Stimulated activated CD8-positive, alpha-beta memory T cell treated with anti-CD3 and anti-CD28 coated beads, Interleukin-15, amount 100 ng/mL, for 24 hours (primary cell): ENCODE results near the gene MYEOV.

ENCODE experiments used
- DNase-seq: peaks from one replicate; pipeline ENCODE4 v3.0.0-alpha.2; 2020; ENCODE audit warnings: low read depth

The MYEOV gene

DNA sequence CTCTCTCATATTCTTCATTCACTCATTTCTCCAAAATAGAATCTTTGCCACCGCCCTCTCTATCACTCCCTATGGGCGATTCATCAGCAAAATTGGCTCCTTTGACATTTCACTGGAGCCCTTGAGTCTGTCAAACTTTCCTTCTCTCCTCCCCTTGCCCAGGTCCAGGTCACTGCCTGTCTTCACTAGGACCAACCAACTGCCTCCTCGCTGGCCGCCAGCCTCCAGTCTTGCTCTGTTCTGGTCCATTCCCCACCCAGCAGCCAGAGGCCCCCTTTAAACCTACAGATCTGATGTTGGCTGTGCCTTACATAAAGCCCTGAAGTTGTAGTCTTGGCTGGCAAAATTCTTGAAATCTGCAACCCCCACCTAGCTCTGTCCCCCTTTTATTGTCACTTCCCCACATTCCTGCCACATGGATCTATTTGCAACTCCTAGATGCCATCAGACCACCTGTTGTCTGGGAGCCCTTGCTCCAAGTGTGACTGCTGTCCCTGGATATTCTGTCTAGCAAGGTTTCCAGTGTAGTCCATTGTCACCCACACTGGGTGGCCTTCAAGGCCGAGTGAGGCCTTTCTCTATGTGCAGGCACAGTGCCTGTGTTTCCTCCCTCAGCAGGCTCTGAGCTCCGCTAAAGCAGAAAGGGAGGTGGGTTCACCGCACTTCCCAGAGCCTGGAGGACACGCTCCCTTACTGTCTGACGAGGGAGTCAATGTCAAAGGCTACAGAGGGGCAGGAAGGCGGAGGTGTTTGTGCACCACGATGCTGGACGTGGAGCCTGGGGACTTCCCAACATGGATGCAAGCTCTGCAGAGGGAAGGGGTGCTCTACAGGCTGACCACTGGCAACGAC, 25.5 kb downstream of the MYEOV start:
- DNase-seq = no peak

DNA sequence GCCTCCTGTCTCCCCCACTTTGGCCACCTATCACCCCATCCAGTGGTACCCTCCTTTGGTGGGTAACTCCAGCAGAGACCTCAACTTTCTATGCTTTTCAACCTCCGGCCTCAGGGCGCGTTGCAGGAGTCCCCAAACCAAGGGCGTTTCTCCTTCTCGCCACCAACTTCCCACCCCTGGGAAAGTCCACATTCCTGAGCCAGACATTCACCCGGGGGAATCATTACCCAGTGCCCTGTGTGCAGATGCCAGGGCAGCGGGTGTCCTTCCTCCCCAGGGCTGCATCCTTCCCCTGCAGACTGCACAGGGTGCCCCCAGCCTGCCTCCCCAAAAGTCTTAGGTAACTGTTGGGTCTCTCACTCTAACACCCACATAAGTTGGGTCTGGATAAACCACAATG, 26.4 kb downstream of the MYEOV start:
- no peak for DNase-seq

DNA sequence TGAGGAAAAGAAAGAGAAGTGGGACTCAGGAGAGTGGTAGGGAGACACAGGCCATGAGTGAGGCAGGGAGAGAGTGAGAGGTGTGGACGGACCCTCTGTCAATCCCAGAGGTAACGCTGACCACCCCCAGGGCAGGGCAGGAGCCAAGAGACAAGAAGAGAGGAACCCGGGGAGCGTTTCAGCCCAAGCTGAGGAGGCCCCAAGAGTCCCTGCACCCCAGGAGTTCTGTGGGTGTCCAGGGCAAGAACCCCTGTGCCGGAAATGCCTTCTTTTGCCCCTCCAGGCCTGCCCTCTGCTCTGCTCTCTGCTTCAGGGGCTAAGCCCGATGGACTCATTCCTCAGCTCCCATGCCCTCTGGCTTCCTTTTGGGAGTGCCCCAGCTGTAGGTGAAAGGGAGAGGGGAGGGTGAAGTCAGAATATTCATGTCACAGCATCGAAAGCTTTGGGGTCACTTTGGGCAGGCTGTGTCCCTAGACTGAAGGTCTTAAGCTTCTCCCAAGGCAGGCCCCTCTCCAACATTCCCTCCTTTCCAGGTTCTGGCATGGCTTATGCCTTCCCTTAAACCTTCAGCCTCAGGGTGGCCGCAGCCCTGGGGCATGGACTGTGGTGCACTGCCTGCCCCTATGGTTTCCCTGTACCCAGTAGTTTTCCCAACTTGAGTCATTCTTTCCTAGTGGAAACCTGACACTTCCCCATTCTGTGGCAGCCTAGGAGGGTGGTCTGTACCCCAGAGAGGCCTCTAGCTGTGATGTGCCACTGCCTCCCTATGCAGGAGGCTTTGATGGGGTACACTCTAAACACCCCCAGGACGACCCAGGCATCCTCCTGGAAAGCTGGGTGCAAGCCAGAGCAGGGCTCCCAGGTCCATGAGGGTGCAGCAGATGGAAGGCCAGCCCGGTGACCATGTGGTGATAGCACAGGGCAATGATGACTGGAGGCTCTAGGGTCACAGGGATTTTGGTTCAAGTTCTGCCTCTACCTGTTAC, 27.1 kb downstream of the MYEOV start:
- no peak for DNase-seq

DNA sequence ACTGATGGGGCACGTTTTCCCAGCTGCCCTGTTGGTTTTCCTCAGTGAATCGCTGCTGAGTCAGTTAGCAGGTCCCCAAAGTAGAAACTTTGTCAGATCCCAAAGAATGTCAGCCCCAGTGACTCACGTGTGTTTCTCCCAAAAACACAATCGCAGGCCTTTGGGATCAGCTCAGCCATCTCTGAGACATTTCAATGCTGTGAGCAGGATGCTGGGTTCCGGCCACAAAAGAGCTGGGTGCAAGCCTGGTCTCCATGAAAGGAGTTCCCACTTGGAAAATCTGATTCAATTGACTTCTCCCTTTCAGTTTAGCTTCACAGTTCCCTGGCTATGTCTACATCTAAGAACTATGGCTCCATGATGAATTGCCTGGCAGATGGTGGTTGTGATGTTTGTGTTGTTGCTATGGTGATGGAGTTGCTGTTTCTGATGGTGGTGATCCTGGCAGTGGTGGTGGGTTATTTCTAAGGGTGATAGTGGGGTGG, 28.0 kb downstream of the MYEOV start:
- no peak for DNase-seq

DNA sequence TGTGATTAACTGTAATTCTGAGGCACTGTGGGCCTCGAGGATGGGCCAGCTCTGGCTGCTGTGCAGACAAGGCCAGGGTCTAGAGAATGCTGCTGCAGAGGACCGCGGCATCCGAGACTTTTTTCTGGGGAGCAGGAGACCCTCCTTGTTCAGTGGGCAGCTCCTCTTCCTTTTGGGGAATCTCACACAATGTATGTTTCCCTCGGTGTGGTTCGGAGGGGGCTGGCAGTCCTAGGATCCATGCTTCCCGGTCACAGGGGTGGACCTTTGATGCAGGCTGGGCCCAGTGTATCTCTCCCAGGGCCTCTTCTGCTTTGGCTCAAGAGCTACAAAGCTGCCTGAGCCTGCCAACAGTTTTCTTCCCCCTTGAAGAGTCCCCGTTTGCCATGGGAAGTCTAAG, 31.5 kb downstream of the MYEOV start:
- DNase-seq = no peak

DNA sequence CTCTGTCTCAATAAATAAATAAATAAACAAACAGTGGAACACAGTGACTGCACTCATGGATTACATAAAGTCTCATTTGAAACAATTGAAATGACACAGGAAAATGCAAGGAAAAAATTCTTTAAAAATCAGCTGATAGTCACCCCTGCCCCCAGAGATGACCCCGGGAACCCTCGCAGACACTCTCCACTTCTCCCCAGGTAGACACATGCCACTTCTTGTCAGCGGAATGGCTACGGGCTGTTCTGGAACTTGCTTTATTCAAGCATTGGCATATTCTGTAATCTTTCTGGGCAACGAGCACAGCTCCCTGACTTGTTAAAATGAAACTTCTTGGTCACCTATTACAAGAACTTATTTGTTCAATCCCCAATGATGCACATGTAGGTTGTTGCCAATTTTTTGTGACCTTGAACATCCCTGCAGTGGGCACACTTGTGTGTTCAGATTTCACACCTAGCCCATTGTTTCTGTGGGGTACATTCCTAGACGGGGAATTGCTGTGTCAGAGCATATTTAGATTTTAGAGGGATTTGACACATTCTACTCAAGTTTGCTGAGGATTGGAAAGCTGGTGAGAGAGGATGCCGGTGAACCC, 32.8 kb downstream of the MYEOV start:
- DNase-seq = no peak

DNA sequence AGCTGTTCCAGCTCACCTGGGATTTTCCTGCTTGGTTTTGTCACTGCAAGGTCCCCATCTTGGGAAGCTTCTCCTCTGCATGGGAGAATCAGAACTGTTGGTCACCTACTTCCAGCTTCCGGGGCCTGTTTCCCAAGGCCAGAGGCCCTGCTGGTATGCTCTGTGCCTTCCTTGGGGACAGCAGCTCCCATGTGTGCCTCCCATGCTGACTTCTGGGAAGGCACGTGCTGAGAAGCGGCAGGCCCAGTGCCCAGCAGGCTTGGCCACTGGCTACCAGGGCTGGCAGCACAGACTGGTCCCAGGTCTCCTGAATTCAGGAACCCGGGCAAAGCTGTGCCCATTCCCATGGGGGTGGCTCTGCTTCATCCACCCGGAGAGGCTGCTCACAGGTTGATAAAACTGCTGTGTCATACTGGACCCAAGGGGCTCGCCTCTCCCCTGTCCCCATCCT, 33.8 kb downstream of the MYEOV start:
- no peak for DNase-seq

DNA sequence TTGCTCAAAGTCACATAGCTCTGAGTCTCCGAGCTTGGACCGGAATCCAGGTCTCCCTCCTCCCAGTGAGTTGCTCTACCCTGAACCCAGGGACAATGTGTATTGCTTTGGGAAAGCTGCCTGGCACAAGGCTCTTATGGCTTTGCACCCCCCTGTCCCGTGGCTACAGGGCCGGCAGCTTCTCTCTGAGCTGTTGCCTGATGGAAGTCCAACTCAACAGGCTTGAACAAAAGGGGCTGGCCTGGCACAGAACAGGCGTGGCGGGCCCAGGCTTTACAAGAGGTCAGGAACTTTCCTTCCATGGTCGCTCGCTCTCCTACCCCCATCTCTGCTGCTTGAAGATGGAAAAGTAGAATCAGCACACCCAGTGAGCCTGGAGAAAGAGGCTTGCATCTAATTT, 34.3 kb downstream of the MYEOV start:
- DNase-seq = no peak

DNA sequence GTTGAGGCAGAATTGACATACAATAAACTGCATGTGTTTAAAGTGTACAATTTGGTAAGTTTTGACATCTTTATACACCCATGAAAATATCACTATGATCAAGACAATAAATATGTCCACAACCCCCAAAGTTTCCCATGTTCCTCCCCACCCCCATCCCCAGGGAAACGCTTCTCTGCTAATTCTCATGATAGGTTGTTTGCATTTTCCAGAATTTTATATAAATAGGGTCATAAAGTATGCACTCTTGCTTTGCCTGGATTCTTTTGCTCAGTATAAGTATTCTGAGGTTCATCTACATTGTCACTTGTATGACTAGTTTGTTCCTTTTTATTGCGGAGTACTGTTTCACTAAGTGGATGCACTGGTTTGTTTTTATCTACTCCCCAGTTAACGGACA, 35.6 kb downstream of the MYEOV start:
- DNase-seq = no peak

DNA sequence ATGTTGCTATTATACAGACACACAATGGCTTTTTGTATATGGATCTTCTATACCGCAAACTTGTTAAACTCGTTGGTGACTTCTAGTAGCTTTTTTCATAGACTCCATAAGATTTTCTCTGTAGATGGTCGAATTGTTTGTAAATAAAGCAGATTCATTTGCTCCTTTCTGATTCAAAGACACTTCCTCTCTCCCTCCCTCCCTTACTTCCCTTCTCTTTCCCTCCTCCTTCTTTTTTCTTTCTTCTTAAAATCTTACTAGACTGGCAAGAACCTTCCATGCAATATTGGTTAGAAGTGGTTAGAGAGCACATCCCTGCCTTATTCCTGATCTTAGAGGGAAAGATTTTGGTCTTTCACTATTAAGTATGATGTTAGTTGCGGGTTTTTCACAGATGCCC, 36.4 kb downstream of the MYEOV start:
- no peak for DNase-seq

DNA sequence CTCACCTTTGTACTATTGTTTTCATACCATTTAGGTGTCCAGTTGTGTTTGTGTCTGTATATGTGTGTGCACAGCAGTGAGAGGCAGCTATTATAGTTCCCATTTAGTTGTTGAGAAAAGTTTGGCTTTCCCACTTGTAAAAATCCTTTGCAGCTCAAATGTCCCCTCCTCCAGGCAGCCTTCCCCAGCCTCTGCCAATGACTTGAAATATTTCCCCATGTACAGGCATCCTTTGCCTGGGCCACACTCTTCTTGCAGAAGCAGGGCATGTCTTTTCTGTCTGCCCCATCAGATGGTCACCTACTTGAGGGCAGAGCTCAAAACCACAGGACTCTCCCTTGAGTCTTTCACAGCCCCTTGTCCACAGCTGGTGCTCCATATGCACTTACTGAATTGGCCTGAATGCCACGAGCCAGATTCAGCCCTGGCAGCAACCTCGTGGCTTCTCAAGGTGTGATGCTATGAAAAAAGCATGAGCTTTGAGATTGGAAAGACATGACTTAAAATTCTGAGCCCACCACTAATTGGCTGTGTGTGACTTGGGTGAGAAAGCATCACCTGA, 39.3 kb downstream of the MYEOV start:
- DNase-seq = no peak

DNA sequence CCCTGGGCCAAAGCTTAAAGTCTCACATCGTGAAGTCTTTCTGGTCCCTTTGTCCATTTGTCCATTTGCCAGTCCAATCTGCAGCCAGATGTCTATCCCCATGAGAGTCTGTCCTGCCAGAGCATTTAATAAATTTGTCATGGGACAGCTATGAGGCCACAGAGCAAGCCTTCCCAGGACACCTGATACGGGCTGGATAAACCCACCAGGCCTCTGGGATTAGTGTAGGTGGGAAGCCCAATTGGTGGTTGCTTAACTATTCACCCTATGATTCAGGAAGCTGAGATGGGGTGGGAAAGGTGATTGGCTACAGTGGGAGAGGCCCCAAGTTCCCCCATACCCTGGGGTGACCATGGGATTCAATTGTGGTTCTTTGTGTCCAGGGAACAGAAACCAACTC, 39.9 kb downstream of the MYEOV start:
- no peak for DNase-seq

DNA sequence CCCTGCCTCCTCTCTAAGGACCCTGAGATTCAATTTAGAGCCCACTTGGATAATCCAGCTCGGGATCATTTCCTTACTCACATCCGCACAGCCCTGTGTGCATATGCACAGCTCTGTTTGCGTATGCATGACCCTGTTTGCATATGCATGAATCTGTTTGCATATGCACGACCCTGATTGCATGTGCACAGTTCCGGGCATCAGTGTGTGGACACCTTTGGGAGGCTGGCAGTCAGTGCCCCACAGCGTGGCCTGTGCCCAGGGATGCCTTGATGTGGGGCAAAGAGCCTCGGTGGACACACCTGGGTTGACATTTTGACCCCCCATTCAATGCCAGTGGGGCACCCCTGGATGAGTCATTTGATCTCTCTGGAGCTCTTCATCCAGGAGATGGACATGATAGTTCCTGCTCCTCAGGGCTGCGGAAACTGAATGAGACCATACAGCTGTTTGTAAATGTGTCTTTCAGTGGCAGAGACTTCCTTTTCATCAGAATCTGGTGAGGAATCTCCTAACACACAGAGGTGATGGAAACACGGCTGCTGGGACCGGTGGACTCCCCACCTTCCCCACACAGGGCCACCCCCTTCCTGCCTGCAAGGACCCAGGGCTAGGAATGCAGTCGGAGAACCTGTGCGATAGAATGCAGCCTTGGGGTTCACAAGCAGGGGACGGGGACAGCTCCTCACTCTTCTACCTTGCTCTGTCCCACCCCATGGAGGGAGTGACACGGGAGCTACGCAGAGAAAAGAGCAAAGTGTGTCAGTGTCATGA, 41.2 kb downstream of the MYEOV start:
- no peak for DNase-seq

DNA sequence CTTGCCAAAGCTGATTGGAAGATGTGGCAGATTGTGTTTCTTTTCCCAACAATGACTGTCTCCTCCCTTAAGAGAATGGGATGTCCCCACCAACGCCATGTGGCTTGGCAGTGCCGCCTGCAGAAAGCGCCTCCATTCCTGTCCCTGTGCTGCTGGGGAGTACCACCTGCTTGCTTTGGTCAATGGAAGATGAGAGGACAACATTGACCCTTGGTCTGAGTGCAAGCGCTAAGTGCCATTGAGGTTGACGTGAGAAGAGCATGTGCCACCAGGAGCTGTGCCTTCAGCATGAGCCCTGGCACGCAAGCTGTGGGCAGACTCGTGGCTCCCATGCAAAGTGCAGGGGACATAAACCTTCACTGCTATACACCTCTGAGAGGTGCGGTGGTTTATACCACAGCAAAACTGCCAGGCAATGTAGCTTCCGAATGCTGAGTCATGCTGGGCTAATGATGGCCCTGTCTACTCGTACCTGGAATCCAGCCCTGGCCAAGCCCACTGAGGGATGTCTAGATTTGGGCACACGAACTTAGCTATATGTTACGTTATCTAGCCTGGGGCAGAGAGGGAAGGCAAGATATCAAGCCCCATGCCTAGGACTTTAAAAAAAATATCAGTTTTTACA, 41.9 kb downstream of the MYEOV start:
- no peak for DNase-seq

DNA sequence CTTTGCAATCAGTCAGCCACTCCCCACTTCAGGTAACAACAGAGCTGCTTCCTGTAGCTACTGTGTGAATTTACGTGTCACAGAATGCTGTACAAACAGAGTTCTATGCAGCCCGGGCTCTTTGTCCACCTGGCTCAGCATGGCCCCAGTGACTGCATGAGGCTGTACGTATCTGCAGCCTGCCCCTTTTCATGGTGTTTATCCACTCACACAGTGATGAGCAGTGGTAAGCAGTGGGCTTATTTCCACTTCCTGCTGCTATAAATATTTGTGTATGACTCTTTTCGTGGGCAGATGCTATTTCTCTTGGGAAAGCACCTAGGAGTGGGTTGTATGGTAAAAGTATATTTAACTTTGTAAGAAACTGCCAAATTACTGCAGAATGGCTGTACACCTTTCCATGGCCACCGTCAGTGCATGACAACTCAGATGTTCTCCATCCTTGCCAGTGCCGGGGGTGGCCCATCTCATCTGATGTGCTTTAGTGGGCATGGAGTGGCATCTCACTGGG, 43.3 kb downstream of the MYEOV start:
- no peak for DNase-seq

DNA sequence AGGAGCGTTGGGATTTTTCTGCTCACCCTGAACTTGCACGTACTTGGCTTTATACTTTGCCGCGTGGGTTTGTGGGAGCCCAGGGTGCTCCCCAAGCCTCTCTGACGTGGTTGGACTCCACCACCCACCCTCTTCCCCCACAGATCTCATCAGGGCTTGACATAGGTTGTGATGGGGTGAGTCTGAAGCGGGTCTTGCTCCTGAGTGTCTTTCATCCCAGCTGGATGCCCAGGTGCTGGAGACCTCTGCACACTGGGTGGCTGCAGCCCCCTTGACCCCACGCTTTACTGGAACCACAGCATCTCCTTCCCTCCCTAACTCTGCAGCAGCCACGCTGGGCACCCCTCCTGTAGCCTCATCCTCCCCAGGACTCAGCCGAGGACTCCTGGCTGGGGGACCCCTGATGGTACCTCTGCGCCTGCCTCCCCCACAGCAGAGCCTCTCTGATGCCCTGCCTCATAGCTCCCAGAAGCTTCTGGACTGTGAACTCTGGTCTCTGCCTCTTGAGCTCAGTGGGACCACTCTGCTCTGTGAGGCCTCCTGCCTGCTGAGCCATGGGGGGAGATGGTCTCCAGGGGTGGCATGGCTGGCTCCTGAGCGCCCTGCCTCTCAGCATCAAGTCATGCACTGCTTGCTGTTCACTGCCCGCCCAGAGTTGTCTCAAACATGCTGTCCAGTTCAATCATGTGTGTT, 45.2 kb downstream of the MYEOV start:
- no peak for DNase-seq

DNA sequence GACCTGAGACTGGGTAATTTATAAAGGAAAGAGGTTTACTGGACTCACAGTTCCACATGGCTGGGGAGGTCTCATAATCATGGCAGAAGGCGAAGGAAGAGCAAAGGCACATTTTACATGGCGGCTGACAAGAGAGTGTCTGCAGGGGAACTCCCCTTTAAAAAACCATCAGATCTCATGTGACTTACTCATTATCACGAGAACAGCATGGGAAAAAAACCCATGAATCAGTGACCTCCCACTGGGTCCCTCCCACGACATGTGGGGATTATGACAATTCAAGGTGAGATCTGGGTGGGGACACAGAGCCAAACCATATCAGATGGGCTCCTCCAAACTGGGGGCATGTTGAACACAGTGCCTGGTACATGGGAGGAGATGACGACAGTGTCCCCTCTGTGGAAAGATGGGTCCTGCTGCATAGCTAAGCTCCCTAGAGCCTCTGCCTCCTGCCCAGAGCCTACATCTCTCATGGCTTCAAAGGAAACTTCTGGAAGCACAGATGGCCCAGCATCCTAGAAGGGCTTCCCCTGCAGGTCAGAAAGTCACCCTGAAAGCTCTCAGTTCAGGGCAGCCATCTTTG, 46.1 kb downstream of the MYEOV start:
- no peak for DNase-seq

DNA sequence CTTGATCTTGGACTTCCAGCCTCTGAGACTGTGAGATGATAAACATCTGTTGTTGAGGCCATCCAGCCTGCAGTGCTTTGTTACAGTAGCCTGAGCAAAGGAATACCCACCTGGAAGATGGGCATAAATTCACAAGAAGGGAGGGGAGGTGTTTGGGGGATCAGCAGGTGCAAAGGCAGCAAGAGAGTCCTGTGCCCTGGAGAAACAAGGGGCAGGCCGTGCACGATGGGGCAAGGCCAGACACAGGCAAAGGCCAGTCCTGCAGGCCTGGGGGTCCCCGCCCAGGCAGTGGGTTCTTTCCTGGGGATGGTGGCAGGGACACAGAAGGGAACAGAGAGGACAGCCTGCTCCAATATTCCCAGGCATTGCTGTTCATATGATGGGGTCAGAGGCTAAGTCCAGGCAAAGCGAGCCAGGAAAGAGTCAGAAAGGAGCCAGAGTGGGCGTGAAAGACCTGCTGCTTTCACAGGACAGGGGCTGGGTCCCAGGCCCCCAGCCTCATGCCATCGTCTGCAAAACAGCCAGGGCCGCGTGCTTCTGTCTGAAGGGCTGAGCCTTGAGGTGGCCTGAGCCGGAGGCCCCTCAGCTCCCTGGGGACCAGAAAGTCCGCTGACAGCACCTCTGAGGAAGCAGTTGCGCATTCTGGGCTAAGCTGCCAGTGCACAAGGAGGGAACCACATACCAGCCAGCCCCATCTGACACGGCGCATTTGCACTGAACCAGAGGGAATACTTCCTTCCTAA, 48.8 kb downstream of the MYEOV start:
- DNase-seq = no peak
